Activated CD4-positive, alpha-beta memory T cell treated with anti-CD3 and anti-CD28 coated beads, Interleukin-2, amount 10 ng/mL, durations not matched to agents 7 days and 5 days (primary cell): ENCODE measurements around the gene GMPR2. TPM values are rescaled to one million over a fixed set of nuclear protein-coding genes. Genes with fewer than 3 reads are reported as not detected.

Experiments used
- CTCF ChIA-PET: fragments of 350-600 bp; sonication (Branson Sonifier 250); formaldehyde crosslinking; loops from one replicate; lab custom pipeline; 2021; ENCODE audit warnings: antibody characterized with exemption, inconsistent platforms; lab: Charles Lee
- POLR2A ChIA-PET: fragments of 350-600 bp; sonication (Branson Sonifier 250); formaldehyde crosslinking; loops from one replicate; lab custom pipeline; 2021; ENCODE audit warnings: antibody characterized with exemption; lab: Charles Lee
- DNase-seq: peaks from one replicate; pipeline ENCODE4 v3.0.0-alpha.2; 2020
- H3K27ac Mint-ChIP-seq: one replicate; pipeline ENCODE4 v1.8.0; 2021; ENCODE audit warnings: mild to moderate bottlenecking, mixed read lengths
- H3K27me3 Mint-ChIP-seq: one replicate; pipeline ENCODE4 v1.8.0; 2021; ENCODE audit warnings: mixed read lengths
- H3K36me3 Mint-ChIP-seq: one replicate; pipeline ENCODE4 v1.8.0; 2021; ENCODE audit warnings: low read depth, mixed read lengths
- H3K4me1 Mint-ChIP-seq: one replicate; pipeline ENCODE4 v1.8.0; 2021; ENCODE audit warnings: mixed read lengths
- H3K4me3 Mint-ChIP-seq: one replicate; pipeline ENCODE4 v1.8.0; 2021; ENCODE audit warnings: mild to moderate bottlenecking, mixed read lengths
- H3K9me3 Mint-ChIP-seq: one replicate; pipeline ENCODE4 v1.8.0; 2021; ENCODE audit warnings: mixed read lengths
- total RNA-seq, 2 experiments: library from RNA; stranded (reverse); gene quantifications; one replicate each; pipeline ENCODE4 v1.2.3, GENCODE V29; 2021

GMPR2 gene
- total RNA-seq, 2 experiments from 2014 or later: 78.1 to 90.3 TPM

DNA sequence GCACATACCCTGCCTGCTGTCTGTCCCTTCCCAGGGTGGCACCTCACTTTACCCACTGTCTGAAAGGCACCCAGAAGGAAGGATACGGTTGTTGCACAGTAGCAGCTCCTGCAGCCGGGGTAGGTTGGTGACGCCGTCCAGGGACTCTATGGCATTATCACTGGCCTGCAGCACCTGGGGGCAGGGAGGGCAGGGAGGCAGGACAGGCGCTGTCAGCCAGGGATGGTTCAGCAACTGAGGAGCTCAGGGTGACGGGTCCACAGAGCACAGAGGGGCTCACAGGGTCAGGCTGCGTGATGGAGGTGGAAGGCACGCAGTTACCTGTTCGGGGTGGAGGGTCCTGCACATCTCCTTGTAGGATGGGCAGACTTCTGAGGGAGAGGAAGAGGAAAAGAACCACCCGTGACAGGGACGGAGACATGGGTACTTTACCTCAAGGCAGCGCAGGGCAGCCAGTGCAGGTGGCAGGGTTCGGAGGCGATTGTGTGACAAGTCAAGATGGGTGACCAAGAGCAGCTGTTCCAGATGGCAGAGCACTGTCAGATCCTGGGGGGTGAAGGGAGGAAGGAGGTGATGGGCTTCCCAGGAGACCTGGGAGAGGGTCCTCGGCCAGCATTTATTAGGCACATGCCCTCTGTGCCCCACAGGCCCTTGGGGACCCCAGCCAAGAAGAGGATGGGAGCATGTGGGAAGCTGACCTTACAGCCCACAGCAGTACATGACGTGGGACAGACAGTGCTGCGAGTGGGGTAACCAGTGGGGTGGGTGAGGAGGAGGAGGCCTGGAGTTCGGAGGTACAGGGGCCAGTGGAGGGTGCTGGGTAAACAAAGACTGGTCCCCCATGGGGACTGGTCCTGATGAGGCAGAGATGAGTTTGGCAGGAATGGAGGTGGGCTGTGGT lies 33.9 kb downstream of the GMPR2 start:
- no peak overlapping the region for H3K4me3 Mint-ChIP-seq
- no peak for DNase-seq
- no peaks in the 10 kb centered on the region for H3K27me3 Mint-ChIP-seq
- no peak overlapping the region for H3K27ac Mint-ChIP-seq
- ChIA-PET POLR2A (interaction anchor here (1.1 to 1.7 kb wide), 2 partner anchors 20 to 152 kb away, joined by 3 to 4 read pairs; partner anchors contain the start of genes DCAF11 and NRL), CTCF (no interaction called here)
- H3K4me1 Mint-ChIP-seq: peaks cover 14% of the 10 kb centered on the region
- H3K36me3 Mint-ChIP-seq: peaks cover 18% of the 10 kb centered on the region
- no peaks in the 10 kb centered on the region for H3K9me3 Mint-ChIP-seq

DNA sequence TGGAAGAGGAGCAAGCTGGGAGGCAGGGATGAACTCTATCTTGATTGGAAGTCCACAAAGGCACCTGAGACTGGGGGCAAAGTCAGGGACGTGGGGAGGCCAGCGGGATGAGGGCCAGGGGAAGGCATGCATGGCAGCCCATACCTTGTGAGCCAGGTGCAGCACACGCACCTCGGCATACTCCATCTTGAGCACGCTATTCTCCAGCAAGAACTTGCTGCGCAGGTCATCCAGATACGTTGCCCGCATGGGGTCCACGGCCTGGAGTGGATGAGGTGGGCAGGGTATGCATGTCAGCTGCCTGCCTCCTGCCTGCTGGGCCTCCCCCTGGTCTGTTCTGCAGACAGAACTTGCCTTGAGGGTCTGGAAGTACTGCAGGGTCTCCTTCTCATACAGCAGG lies 34.8 kb downstream of the GMPR2 start:
- ChIA-PET POLR2A (interaction anchor here (1.1 to 4.8 kb wide), 2 partner anchors 20 to 153 kb away, joined by 3 to 48 read pairs; partner anchors contain the start of genes DCAF11 and NRL), CTCF (no interaction called here)

DNA sequence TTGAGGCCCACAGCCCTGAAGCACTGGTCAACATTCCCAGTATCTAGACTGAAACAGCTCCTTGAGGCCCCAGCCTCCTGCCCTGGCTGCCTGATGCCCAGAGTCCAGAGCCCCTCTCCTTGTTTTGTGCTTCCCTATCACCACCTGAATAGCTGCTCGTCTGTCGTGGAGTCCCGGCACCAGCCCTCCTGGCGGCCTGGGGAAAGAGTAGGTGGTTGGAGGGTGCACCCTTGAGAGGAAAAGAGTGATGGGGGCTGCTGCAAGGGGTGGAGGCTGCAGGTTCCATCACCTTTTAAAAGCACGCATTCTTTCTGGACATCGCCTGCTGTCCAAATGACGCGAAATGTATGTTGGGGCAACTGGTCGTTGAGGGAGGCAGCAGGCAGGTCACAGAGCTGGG lies 35.5 kb downstream of the GMPR2 start:
- Mint-ChIP-seq H3K4me3 (no peak overlapping the region), H3K4me1 (peaks cover 28% of the 10 kb centered on the region), H3K9me3 (no peaks in the 10 kb centered on the region), H3K36me3 (peaks cover 18% of the 10 kb centered on the region), H3K27ac (no peak overlapping the region), H3K27me3 (no peaks in the 10 kb centered on the region)
- POLR2A ChIA-PET: interaction anchor here (4.8 kb wide), 1 partner anchor 21 kb away, joined by 48 read pairs; no protein-coding TSS in a partner anchor
- CTCF ChIA-PET: interaction anchor here (6.1 kb wide), 1 partner anchor 20 kb away, joined by 90 read pairs; no protein-coding TSS in a partner anchor
- no peak for DNase-seq

More for the DNA sequence above, 34.8 kb downstream of the GMPR2 start:
- Mint-ChIP-seq H3K4me1 (peaks cover 23% of the 10 kb centered on the region), H3K36me3 (peaks cover 18% of the 10 kb centered on the region), H3K4me3 (no peak overlapping the region), H3K9me3 (no peaks in the 10 kb centered on the region), H3K27ac (no peak overlapping the region), H3K27me3 (no peaks in the 10 kb centered on the region)
- DNase-seq: no peak

DNA sequence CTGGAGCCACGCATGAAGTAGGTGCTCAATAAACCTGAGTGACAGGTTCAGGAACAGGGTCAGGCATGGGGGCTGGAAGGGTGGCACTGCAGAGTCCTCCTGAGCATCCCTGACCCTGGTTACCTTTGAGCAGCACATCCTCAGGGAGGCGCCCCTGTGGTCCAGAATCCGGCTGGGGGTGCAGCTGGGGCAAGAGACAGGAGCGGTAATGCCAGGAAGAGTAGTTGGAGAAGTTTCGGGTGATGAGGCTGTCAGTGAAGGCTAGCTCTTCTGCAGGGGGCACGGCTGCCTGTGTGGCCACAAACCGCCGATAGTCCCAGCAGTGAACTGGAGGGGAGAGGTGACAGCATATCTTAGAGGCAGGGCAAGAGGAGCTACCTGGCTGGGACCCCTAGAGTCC lies 36.6 kb downstream of the GMPR2 start:
- peaks cover 18% of the 10 kb centered on the region for H3K36me3 Mint-ChIP-seq
- peaks cover 40% of the 10 kb centered on the region for H3K4me1 Mint-ChIP-seq
- no peak overlapping the region for H3K27ac Mint-ChIP-seq
- no peaks in the 10 kb centered on the region for H3K9me3 Mint-ChIP-seq
- ChIA-PET POLR2A (interaction anchor here (0.9 to 5.8 kb wide), 7 partner anchors 19 to 168 kb away, joined by 3 to 80 read pairs (median 25); partner anchors contain the start of genes DHRS1, NOP9 and TINF2), CTCF (interaction anchor here (1.0 to 6.1 kb wide), 4 partner anchors 12 to 173 kb away, joined by 3 to 90 read pairs (median 22); partner anchors contain the start of genes DHRS1, NOP9 and SDR39U1)
- DNase-seq: no peak
- H3K27me3 Mint-ChIP-seq: no peaks in the 10 kb centered on the region
- peak overlapping the region; percentile 1 for H3K4me3 Mint-ChIP-seq

DNA sequence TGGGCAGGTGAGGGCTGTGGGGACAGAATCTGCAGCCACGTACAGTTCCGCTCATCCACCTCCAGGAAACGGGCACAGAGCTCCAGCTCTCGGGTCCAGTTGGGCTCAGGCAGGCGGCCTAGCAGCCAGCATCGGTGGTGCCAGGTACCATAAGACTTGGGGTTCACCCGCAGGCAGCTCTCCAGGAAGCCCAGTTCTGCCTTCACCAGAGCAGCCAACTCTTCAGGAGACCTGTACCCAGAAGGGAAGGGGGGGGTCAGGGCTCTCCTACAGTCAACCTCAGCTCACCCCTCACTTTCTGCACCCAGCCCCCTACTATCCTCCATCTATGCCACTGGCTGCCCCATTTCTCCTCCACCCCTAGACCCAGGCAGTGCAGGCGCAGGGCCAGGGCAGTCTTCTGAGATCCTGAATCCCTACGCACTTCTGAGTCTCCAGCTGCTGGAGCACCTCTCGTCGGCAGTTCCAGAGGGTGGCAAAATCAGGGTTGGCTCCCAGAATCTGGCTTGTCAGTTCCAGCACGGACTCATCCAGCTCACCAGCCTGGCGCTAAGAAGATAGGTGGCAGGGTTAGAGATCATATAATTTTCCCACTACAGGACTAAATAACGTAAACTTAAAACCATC lies 37.3 kb downstream of the GMPR2 start:
- DNase-seq: no peak
- Mint-ChIP-seq H3K27me3 (no peaks in the 10 kb centered on the region), H3K9me3 (no peaks in the 10 kb centered on the region), H3K4me1 (peaks cover 41% of the 10 kb centered on the region), H3K27ac (peak overlapping the region; percentile 92), H3K36me3 (peaks cover 18% of the 10 kb centered on the region), H3K4me3 (peak overlapping the region; percentile 86)
- CTCF ChIA-PET: interaction anchor here (1.0 to 6.1 kb wide), 19 partner anchors 8 to 172 kb away, joined by 3 to 90 read pairs (median 7); partner anchors contain the start of genes CIDEB, DHRS1, IRF9 and LTB4R
- POLR2A ChIA-PET: interaction anchor here (0.9 to 5.8 kb wide), 22 partner anchors 10 to 171 kb away, joined by 3 to 80 read pairs (median 9); partner anchors contain the start of genes CBLN3, CHMP4A, CIDEB and DCAF11

DNA sequence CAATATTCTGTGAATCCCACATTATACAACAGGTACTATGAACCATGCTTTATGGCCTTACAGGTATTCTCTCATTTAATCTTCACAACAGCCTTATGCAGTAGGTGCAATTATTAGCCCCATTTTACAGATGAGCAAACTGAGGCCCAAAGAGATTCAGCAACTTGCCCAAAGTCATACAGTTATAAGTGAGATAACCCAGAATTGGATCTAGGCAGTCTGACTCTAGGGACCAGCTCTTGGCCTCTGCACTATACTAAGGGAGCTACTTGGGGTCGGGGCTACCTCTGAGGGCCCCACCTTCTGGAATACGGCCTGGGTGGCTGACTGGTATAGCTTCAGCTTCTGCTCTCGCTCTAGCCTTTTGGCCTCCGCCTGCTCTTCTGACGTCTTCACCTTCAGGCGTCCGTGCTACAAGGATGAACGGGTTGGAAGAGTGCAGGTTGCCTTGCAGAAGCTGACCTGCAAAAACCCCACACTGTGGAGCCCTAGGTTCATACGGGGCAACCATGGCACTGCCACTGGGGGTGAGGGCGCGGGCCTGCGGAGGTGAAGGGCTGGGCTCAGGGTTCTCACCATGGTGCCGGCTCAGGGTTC lies 37.9 kb downstream of the GMPR2 start:
- Mint-ChIP-seq H3K27ac (peak overlapping the region; percentile 92), H3K4me1 (peaks cover 43% of the 10 kb centered on the region), H3K9me3 (no peaks in the 10 kb centered on the region), H3K27me3 (no peaks in the 10 kb centered on the region), H3K4me3 (peak overlapping the region; percentile 86), H3K36me3 (peaks cover 18% of the 10 kb centered on the region)
- POLR2A ChIA-PET: interaction anchor here (1.0 to 5.8 kb wide), 27 partner anchors 9 to 401 kb away, joined by 3 to 80 read pairs (median 8); partner anchors contain the start of genes CBLN3, CHMP4A, CIDEB and DCAF11
- CTCF ChIA-PET: interaction anchor here (0.6 to 6.1 kb wide), 26 partner anchors 9 to 166 kb away, joined by 3 to 90 read pairs (median 6); partner anchors contain the start of genes CIDEB, DHRS1, IRF9 and LTB4R
- no peak for DNase-seq

DNA sequence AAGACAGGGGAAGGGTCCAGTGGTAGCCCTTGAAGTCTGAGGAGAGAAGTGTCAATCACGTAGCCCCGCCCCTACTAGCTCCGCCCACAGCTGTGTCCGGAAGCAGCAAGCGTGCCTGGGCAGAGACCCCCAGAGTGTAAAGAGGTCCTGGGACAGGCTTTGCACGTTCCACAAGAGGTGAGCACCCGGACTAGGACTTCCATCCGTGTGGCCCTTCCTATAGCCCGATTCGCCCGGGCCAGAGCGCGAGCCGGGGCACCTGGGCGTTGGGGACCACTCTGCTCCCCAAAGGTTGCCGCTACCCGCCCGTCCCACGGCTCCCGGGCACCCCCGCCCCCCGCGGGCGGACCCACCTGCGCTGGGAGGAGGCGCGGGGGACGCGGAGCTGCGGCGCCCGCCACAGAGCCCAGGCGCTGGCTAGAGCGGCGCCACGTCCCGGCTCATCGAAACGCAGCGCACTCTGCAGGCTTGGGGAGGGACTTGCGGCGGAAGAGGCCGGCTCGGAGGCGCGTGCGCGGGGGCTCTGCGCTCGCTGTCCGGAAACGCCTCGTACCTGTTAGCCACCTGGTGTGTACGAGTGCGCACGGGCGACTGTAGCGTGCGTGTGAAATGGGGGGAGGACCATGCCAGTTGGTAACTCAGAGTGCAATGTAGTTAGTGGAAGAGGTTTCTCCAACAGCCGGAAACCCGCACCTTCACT lies 38.6 kb downstream of the GMPR2 start, which contains the start of gene RABGGTA:
Gene RABGGTA (minus strand): TSS at position 464 of the 700 bp plus-strand sequence. CDS start 482 bp downstream, outside the sequence.
- DNase-seq: peak; percentile 90
- ChIA-PET POLR2A (interaction anchor here (0.6 to 5.8 kb wide), 34 partner anchors 8 to 400 kb away, joined by 3 to 80 read pairs (median 6); partner anchors contain the start of genes CBLN3, CHMP4A, CIDEB and DCAF11), CTCF (interaction anchor here (0.6 to 6.1 kb wide), 28 partner anchors 9 to 214 kb away, joined by 3 to 90 read pairs (median 6); partner anchors contain the start of genes CIDEB, DHRS1, IRF9 and LTB4R)
- Mint-ChIP-seq H3K36me3 (peaks cover 16% of the 10 kb centered on the region), H3K27ac (peak within 1 kb of the TSS; percentile 92), H3K4me3 (peak within 1 kb of the TSS; percentile 86), H3K4me1 (peaks cover 43% of the 10 kb centered on the region), H3K9me3 (no peaks in the 10 kb centered on the region), H3K27me3 (no peaks in the 10 kb centered on the region)

DNA sequence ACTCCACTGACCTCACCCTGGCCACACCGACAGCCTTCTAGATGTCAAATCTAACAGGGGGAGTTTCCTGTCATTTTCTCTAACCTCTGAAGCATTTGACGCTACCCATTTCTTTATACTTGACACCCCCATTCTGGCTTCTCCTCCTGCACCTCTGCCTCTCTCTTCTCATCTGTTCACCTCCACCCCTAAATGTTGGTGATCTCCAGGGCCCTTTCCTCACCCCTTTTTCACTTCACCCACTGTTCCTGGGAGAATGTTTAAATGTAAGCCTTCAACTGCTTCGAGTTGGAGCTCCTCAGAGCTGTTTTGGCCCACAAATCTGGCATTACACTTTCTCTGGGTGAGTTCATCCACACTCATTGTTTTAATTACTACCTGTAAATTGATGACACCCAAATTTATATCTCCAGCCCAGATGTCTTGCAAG lies 39.1 kb downstream of the GMPR2 start:
- CTCF ChIA-PET: interaction anchor here (0.6 to 6.1 kb wide), 21 partner anchors 9 to 215 kb away, joined by 3 to 90 read pairs (median 6); partner anchors contain the start of genes CIDEB, DHRS1, LTB4R2 and MDP1
- peak overlapping the region; percentile 78 for H3K27ac Mint-ChIP-seq
- DNase-seq: no peak
- peaks cover 43% of the 10 kb centered on the region for H3K4me1 Mint-ChIP-seq
- peak overlapping the region; percentile 86 for H3K4me3 Mint-ChIP-seq
- POLR2A ChIA-PET: interaction anchor here (0.6 to 5.8 kb wide), 31 partner anchors 8 to 400 kb away, joined by 3 to 80 read pairs (median 6); partner anchors contain the start of genes CBLN3, CHMP4A, CIDEB and DCAF11
- H3K36me3 Mint-ChIP-seq: peaks cover 10% of the 10 kb centered on the region
- no peaks in the 10 kb centered on the region for H3K9me3 Mint-ChIP-seq
- H3K27me3 Mint-ChIP-seq: no peaks in the 10 kb centered on the region

DNA sequence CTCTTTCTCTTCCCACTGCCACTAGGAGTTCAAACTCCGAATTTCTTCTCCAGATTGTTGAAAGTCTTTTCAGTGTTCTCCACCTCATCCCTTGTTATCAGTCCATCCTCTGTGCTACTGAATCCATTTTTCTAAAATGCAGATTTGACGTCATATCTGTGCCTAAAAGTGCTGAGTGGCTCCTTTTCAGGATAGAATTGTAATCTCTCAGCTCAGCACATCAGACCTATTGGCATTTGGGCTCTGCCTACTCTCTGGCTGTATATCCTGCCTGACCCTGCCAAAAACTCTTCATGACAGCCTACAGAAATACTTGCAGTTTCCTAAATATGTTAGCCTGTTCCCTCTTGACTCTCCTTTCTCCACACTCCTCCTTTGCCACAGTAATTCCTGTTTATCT lies 39.7 kb downstream of the GMPR2 start:
- peaks cover 4% of the 10 kb centered on the region for H3K36me3 Mint-ChIP-seq
- peak overlapping the region; percentile 78 for H3K27ac Mint-ChIP-seq
- H3K4me1 Mint-ChIP-seq: peaks cover 47% of the 10 kb centered on the region
- no peaks in the 10 kb centered on the region for H3K9me3 Mint-ChIP-seq
- peaks cover 3% of the 10 kb centered on the region for H3K27me3 Mint-ChIP-seq
- ChIA-PET POLR2A (interaction anchor here (0.6 to 5.8 kb wide), 16 partner anchors 8 to 399 kb away, joined by 3 to 80 read pairs (median 10); partner anchors contain the start of genes CBLN3, CHMP4A, CIDEB and DCAF11), CTCF (interaction anchor here (0.6 to 6.1 kb wide), 10 partner anchors 10 to 215 kb away, joined by 3 to 90 read pairs (median 6); partner anchors contain the start of genes DHRS1, NOP9, TGM1 and TINF2)
- no peak for DNase-seq
- H3K4me3 Mint-ChIP-seq: peak overlapping the region; percentile 86

DNA sequence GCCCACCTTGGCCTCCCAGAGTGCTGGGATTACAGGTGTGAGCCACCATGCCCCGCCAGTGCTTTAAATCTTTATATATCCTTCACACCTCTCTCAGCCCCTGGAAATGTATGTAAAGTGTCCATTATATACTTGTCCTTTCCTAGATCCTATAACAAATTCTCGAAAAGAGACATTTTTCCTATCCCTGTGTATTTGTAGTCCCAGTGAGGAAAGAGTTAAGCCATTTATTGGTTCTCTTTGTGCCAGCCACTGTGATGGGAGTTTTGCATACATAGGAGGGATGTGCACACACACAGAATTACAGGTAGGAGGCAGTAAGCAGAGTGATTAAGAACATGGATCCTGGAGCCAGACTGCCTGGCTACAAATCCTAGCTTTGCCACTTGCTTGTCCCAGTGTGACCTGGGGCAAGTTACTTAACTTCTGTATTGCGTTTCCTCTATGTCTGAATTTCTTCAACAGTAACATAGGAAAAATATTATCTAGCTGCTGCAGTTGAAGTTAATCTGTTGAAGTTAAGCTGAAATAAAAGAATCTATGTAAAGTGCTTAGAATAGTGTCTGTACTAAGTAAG lies 40.8 kb downstream of the GMPR2 start:
- H3K27ac Mint-ChIP-seq: peak overlapping the region; percentile 72
- H3K9me3 Mint-ChIP-seq: no peaks in the 10 kb centered on the region
- no peak overlapping the region for H3K4me3 Mint-ChIP-seq
- DNase-seq: no peak
- H3K27me3 Mint-ChIP-seq: peaks cover 3% of the 10 kb centered on the region
- peaks cover 4% of the 10 kb centered on the region for H3K36me3 Mint-ChIP-seq
- ChIA-PET CTCF (interaction anchor here (0.9 to 6.1 kb wide), 10 partner anchors 19 to 60 kb away, joined by 3 to 90 read pairs (median 6); partner anchors contain the start of genes ADCY4, CIDEB and TINF2), POLR2A (interaction anchor here (0.7 to 5.8 kb wide), 14 partner anchors 16 to 386 kb away, joined by 3 to 32 read pairs (median 4); partner anchors contain the start of genes CHMP4A, CIDEB, DHRS1 and LTB4R)
- H3K4me1 Mint-ChIP-seq: peaks cover 52% of the 10 kb centered on the region
